GM19463 (cell line): ENCODE measurements around the gene ABI2.

Experiments
- ATAC-seq: cut with Tn5 transposase; IDR thresholded peaks from one replicate; pipeline ENCODE4 v1.9.1; 2021; ENCODE audit warnings: mild to moderate bottlenecking, moderate library complexity; ENCODE audit not compliant: unreplicated experiment

Gene ABI2

DNA sequence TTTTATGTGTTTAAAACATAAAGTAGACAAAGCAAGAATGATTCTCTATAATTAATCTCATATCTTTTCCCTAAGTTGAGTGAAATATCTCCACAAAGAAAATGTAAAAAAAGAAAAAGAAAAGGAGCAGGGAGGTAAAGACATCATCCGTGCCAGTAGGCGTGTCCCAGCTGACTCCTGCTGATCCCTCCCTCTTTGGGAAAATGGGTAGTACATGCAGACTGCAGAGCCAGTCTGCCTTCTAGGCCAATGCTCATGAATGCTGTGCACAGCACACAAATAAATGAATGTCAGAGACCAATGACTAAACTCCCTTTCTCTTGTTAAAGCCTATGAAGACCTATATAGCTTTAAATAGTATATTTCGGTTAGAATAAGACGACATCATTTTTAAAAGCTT, 142.2 kb downstream of the ABI2 start:
- no peak for ATAC-seq

DNA sequence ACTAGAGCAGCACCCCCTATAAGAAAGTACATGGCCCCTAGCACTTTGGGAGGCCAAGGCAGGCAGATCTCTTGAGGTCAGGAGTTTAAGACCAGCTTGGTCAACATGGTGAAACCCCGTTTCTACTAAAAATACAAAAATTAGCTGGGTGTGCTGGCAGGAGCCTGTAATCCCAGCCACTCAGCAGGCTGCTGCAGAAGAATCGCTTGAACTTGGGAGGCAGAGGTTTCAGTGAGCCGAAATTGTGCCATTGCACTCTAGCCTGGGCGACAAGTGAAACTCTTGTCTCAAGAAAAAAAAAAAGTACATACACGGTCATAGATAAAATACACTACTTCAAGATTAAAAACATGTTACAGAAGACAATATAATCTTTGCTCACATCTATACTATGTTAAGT, 143.1 kb downstream of the ABI2 start:
- ATAC-seq, result no peak

DNA sequence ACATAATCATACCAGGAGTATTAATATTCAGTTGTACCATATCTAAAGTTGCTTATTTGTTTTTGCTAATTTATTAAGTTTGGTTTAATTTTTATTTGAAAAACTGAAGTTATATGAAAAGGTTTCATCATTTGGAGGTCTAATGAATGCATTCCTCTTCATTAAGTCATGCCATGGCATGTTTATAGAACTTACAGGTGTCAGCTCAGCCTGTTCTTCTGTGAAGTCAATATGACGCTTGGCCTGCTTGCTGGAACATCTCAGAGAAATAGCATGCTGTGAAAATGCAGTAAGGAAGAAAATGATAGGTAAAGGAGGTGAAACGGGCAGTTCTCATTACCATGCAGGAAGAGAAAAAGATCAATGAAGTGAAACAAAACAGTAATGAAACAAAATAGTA, 148.7 kb downstream of the ABI2 start:
- no peak for ATAC-seq

DNA sequence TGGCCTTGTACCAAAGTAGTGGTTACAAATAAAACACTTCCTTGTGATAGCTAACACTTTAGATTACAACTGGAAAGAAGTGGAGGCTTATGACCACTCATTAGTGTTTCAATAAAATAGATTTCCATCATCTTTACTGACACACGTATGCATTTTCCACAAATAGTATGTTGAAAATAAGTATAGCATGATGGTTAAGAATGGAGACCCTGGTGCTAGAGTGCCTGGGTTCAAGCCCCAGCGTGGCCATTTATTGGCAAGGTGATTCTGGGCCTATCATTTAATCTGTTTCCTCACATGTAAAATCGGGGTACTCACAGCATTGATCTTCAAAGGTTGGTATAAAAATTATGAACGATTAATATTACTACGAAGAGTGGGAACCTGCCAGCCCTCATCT, 152.4 kb downstream of the ABI2 start:
- no peak for ATAC-seq

DNA sequence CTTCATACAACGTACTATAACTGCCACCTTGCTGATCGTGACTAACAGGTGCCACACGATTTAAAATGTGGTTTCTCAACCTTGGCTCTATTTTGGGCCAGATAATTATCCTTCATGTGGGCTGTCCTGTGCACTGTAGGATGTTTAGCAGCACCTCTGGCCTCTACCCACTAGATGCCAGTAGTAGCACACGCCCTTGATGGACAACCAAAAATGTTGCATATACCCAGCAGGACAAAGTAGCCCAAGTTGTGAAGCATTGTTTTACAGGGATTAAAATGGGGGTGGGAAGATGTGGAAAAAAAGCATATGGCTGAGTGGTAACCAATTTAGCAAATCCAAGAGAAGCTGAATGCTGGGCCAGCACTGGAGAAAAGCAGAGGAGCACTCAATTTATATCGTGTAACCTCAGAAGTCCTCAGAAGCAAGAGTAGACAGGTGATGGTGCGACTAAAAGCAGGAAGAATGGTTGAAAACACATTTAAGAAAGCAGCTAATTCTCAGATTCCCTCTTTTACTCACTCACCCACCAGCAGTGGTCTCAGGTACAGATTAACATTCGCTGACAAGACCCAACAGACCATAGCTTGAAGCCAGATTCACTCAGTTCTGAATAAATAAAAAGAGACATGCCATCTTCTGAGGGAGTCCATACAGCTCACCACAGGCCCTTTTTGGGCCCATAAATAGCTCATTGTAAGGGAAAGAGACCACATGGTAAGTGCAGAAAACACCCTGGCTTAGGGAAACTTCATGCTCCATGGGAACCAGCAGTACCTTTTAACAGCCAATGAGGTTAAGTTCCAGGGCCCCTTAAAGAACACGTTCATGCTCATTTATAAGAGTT, 156.3 kb downstream of the ABI2 start:
- no peak for ATAC-seq

DNA sequence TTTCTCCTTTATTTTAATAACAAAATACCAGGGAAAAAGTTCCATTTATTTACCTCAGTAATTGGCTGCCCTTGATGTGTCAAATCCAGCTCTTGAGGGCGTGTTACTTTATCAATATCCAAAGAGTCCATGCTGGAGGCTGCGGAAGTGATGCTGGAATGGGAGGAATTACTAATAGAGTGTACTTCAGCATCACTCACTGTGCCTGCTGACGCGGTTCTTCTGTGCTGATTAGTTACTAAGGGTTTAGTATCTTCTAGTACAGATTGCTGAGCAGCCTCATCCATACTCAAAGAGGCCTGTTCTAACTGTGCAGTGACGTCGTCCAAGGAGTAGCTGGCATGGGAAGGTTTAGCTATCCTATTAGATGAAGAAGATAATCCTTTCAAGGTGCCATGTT, 161.3 kb downstream of the ABI2 start:
- no peak for ATAC-seq

DNA sequence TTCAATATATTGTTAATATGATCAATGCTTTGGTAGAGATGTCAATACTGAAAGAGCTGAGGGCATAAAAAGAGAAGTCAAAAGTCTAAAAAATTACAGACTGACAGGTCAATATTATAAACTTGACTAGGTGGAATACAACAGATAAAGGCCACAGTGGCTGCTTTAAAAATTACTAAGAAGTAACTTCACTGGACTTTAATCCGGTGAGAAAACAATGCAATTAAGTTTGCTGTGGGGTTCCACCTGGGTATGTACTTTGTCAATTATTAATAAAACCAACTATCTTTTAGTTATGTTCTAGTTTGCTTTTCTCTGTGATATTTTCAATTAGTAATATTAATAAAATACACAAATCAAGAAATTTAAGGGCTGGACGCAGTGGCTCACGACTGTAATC, 162.2 kb downstream of the ABI2 start:
- ATAC-seq, result no peak

DNA sequence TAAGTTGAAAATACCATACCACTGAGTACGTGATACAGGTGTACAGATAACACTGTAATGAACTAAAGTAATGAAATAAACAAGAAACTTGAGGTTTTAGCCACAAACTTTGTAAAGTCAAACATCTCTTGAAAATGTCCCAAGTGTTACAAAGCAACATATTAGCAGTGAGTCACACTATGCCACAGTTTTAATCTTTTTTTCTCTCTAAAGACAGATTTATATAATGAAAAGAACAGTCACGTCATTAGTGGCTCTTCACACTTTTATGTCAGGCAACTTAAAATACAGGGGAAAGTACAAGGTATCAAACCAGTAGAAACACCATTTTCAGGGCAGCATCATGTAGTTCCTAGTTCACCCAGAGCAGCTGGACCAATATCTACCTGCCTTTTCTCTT, 164.8 kb downstream of the ABI2 start:
- no peak for ATAC-seq
